NCI-H146 treated with DMSO at 0.1 percent for 48 hours (cell line): Measurements from ENCODE around the gene NEK4.

Source experiments
- DNase-seq: peaks from one replicate; lab custom pipeline; 2025; ENCODE audit not compliant: unreplicated experiment; lab: John Stamatoyannopoulos, UW

The NEK4 gene

DNA sequence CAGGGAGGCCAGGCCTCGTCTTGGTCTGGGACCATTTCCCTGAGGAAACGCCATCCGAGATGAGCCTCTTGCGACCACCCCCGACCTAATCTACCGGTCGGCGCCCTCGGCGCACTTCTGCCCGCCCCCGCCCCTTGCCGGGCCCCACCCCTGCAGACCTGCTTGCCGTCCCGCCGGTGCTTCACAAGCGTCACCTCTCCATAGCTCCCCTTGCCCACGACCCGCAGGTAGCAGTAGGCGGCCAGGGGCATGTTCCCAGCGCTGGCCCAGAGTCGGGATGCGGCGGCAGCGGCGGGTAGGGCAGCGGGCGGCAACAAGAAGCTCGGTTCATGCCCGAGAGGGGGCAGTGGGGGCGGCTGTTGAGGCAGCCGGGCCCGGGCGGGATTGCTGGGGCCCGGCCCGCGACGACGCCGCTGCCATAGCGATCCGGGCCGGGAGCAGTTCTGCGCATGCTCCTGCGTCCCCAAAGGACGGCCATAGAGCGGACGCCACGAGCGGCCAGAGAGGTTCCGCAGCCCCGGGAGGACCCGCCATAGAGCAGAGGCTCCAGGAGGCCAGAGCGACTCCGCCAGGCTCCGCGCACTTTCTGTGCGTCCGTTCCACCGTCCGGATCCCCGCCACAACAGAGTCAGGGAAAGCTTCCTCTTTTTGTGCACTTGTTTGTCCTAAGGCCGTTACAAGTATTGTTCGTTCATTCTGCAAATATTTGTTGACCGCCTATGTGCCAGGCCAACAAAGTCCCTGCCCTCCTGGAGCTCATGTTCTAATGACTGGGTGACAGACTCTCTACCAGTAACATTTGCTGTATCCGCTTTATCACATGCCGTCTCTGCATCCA lies at the start of gene NEK4:
TSS of gene NEK4 (minus strand) at position 445 of the 838 bp plus-strand sequence. CDS start at position 251, 194 bp downstream.
- DNase-seq = peak; percentile 69

DNA sequence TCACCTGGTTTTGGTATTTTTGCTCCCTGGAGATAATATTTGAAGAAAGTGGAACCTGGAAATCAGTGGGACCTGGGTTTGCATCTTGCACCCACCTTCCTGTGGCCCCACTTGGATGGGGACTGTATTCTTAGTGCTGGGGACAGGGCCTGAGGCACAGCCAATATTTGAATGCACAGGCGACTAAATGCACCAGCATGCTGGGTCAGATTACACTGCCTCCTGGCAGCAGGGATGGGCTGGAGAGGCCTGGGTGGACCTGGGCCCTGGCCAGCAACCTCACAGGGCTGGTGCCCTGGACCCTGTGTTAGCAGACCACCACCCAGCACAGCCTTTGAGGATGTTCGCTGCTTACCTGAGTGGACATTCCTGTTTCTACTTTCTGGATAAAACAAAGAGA lies 49.2 kb upstream of the NEK4 start:
- no peak for DNase-seq

DNA sequence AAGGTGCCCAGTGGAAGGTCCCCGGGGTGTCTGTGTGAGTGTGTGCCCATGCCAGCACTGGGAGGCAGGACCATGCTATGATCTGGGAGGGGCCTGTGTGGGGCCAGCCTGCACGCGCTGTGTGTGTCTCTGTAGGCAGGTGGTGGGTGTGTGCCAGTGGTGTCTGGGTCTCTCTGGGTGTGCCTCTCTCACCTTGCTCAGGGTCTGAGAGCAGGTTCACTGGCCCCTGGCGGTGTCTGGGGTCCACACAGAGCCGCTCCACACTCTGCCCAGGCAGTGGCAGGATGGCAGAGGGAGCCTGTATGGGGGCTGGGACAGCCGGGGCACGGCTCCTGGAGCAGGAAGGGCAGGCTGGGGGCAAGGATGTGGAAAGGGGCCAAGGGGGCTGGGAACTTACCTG lies 47.1 kb upstream of the NEK4 start:
- no peak for DNase-seq

DNA sequence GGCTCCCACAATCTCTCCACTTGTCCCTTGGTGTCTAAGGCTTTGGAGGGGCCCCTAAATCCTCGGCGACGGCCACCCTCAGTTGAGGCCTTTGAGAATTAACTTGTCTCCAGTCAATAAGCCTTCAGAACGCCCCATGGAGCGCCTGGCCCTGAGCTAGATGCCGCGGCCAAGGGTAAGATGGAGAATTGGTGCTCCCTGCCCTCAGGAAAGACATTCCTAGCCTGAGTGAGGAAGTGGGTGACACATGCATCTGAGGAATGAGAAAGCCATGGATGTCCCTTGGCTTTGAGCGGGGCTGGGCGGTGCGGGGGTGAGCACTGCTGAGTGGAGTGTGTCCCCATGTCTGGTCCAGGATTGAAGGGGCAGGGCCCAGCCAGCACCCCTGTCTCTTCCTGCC lies 46.5 kb upstream of the NEK4 start:
- no peak for DNase-seq

DNA sequence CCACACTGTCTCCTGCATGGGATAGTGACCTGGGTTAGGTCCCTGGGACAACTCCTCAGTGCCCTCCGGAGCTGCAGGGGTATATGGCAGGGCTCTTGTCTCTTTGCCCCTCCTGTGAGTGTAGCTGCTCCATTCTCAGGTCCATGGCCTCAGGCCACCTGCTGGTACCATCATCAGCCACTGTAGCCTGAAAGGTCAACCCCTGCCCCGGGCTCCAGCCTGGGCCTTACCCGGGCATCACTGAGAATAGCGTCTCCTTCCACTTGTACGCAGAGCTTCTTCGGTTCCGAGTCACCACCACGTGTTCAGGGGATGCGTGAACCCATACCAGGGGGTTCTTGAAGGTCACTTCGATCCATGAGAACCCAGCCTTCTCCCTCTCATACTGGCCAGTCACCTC lies 45.9 kb upstream of the NEK4 start:
- DNase-seq = no peak

DNA sequence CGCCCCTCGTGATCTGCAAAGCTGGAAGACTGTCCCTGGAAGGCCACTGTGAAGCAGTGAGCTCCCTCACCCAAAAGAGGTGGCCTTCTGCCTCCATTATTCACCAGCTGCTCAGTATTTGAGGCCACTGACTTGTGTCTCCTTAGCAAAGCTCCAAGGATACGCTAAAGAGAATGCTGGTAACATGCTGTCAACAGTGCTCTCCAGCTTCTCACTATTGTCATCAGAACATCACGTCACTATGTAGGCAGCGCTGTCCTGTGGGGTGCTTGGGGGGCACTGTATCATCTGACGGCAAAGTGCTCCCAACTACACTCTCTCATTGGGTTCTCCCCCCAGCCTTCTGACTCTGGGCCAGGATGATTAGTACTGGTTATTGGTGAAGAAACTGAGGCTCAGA lies 45.5 kb upstream of the NEK4 start:
- DNase-seq = no peak

DNA sequence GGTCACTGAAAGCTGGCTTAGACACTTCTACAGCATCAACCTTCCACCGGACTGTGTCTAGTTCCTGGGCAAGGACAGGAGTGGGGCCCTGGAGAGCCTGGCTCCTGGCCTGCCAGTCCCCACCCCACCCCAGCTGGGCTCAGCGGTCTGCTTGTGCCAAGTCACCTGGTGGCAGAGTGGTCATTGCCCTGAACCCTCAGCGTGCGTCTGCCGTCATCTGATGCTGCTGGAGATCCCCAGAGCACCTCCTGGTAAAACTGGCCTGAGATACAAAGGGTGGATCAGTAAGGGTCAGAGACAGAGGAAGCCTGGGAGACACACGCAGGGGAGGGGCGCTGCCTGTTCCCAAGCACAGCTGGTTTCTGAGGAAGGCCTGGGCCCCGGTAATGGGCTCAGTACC lies 43.1 kb upstream of the NEK4 start:
- DNase-seq = no peak

DNA sequence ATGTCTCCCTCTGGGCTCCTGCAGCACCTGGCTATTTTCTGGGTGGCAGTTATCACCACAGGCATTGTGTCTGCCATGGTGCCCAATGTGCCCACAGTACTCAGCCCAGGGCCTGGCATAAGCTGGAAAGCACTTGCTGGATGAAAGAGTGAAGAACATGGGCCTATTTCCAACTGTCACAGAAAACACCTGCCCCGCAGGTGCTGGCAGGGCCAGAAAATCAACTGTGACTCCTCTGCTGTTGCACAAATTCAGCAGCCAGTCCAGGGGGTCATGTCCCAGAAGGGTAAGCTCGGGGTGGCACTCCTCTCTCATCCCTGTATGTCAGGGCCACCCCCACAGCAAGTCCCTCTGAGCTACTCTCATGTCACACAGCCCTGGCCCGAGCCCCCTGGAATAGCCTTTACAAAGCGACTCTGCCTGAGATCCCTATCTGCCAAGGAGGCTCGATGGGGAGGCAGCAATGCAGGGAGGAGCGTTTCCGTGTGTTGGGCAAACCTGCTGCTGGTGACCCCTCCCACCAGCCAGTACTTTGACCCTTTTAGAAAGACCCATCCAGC lies 40.8 kb upstream of the NEK4 start:
- no peak for DNase-seq

DNA sequence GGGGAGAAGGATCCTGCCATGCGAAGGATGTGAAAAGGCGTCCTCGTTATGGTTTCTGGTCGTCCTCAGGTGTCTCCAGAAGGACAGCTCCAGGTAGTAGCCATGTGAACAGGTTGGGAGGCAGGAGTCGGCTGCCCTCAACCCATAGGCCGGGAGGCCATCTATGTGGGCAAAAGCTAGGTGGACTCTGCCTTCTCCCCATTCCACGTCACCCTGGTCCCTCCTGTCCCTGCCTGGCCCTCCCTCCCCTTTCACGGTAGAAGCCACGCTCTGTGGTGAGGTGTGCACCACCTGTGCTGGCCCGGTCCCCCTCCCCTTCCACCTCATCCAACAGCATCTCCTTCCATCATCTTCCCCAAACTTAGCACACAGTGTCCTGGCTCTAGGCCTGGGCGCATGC lies 40.2 kb upstream of the NEK4 start:
- DNase-seq = no peak

DNA sequence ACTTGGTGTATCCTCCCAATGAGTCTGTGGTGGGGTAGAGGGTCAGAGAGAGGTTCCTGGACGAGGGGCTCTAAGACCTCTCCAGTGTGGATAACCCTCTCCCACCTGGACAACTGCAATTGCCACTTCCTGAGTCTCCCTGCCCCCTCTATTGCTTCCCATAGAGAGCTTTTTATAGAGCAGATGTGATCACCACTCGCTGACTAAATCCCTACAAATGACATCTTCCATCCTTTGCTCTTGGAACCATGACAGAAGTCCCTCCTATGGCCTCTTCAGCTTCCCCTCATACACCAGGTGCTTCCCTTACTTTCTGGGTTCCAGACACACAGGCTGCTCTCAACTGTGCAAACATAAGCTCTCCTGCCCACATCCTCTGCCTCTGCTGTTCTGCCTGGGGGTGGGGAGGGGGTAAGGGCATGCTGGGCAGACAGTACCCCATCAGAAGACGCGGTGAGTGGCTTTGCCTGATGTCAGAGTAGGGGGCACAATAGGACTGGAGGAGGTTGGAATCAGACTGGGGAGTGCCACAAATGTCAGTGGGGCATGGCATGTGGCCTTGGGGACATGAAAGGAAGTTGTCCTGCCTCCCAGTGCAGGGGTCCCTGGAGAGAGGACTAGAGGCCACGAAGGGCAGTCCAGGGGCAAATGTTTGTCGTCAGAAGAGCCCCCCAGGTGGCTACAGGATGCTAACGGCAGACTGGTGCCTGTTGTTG lies 39.1 kb upstream of the NEK4 start:
- DNase-seq = no peak

DNA sequence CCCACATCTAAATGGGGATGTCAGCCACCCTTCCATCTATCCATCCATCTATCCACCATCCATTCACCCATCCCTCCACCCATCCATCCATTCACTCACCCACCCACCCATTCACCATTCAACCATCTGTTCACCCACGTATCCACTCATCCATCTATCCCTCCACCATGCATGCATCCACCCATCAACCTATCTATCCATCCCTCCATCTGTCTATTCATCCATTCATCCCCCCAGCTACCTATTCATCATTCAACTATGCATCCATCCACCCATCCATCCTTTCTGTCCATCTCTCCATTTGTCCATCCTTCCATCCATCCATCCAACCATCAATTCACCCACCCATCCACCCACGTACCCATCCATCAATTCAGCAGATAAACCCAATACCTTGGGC lies 38.4 kb upstream of the NEK4 start:
- DNase-seq = no peak

DNA sequence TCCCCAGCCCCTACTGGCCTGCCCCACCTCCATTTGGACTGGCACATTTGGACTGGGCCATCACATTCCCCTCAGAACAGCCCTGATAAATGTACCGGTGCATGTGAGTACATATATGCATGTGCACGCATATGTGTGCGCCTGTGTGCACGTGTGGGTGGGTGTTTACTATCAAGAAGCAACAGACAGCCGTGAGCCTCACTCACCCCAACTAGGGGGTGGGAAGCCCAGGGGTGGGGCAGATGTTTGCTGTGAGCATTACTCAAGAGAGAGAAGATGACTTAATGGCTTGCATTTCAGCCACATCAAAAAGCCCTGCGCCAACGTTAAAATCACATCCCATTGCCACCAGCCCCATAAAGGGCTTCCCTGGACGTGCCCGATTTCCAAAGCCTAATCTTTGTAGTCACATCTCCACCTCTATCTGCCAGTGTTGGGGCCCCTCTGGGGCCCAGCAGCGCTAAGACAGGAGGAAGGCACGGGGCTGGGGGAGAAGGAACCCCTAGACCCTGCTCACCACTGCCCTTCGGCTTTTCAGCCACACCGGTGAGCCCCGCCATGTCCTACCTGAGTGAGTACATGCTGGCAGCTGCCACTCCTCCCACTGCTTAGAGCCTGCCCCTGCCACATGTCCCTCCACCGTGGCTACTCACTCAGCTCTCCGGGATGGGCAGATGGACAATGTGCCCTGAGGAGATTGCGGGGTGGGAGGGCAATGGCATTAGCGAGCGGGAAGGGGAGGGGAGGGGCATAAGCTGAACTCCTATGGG lies 34.7 kb upstream of the NEK4 start:
- DNase-seq = no peak

DNA sequence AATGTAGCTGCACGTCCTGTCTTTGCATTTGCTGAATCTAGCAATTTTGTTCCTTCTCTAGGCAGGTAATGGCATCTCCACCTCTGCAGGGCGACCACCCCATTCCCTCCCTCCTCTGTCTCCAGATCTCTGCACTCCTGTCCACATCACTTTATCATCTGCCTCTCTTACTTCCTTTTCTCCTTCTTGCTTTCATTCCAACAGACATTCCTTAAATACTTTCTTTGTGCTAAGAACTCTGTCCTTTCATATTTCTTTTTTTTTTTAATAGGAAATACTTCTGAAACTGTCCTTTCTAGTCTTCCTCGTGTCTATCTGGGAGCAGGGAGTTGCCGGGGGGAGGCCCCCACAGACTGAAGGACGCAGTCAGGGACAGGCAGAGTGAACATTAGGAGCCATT lies 31.1 kb upstream of the NEK4 start:
- DNase-seq = no peak

DNA sequence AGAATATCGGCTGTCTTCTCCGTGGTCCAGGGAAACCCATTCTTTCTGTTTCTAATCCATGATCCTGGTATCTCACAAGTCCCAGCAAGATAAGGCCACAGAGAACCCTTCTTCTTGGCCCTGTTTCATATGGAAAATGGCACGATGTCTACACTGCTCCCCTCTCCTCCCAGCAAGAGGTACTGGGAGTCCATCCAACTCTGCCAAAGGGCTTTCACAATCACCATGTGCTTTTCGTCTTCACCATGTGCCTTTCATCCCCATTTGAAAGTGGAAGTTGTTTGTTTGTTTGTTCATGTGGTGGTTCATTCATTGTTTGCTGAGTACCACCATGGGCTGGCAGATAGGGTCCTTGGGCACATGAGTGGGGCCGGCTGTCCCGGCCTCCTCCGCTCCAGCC lies 29.3 kb upstream of the NEK4 start:
- DNase-seq = no peak

DNA sequence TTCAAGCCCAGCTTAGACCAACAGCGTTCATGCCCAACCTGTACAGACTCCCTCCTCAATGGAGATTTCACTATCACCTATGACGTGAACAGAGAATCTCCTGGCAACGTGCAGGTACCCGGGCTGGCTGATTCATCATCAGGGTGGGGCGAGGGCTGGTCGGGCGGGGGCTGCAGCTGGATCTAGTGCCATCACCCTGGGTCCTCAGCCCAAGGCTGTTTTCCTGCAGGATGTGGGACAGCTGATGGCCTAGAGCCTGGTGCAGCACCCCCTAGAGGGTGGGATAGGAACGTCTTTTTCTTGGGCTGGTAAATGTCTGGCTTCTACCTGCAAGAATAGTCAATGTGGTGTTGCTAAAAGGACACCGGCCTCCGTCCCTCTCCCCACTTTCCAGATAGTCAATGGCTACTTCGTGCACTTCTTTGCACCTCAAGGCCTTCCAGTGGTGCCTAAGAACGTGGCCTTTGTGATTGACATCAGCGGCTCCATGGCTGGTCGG lies 28.3 kb upstream of the NEK4 start:
- DNase-seq = no peak

DNA sequence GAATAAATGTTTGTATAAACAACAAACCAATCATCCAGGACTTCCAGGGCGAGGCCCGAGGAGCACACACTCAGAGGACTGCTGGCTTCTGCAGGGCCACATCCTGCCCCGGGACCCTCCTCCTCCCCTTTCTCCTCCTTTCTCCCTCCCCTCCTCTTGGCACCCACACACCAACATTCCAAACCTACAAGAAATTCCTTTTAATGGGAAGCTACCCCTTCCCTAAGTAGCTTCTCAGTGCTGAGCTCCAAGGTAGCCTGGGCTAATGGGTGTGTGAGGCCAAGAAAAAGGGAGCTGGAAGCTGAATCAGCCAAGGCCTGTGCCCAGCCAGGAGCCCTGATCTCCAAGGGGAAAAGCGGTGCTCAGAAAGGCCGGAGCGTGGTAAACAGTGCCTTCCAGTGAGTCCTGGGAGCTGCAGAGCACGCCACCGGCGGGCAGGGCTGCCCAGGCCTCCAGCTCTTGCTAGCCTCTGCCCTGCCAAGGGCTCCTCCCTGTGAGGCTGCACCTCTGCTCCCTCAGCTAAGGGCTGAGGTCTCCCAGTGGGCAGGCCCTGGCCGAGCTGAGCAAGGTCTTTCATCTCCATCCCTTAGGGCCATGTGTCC lies 27.7 kb upstream of the NEK4 start:
- no peak for DNase-seq

DNA sequence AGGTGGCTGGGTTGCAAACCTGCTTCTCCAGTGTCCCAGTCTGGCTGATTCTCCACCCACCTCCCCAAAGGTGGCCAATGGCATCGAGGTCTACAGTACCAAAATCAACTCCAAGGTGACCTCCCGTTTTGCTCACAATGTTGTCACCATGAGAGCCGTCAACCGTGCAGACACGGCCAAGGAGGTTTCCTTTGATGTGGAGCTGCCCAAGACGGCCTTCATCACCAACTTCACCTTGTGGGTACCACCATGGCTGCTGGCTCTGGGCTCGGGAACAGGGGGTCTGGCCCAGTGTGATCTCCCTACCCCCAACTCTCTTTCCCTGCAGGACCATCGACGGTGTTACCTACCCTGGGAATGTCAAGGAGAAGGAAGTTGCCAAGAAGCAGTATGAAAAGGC lies 25.7 kb upstream of the NEK4 start:
- no peak for DNase-seq

DNA sequence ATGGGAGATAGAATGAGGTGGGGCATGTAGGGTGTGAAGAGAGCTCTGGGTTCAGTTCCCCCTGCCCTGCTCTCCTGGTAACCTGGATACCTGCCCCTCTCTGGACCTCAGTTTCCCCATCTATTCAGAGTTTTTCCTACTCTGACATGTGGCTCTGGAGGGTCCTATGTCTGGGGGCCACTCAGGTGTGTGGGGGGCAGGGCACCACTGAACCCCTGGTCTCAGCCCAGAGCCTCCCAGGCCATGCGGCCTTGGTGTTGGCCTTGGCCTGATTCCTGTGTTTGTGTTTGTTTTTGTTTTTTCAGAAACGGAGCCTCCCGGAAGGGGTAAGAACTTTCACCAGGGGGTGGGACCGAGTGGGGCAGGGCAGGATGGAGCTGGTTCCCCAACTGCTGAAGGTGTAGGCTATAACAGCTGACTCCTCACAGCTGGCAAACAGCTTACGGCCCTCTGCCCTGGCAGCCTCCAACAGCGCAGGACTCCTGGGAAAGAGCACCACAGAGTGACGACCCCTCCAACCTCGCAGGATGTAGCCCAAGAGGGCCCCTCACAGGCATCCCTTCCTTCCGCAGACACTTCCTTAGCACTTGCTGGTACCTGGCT lies 24.7 kb upstream of the NEK4 start:
- DNase-seq = no peak

DNA sequence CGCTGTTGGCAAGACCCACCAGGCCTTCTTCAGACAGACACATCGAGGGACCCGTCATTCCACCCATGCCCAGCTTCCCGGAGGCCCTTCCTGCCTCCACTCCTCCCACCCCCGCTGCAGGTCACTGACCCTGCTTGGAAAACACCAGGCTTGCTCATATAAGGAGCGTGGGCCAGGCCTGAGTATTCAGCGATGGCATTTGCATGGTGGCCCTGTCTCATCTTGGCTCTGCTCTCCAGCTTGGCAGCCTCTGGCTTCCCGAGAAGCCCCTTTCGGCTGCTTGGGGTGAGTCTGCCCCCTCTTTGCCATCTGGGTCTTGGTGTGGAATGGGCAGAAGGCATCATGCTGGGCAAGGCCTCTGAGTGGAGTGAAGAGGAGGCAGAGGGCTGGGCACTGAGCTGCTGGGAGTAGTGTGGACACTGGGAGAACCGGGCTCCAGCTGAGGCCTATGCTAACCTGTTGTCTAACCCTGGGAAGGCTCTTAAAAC lies 23.9 kb upstream of the NEK4 start, which contains the start of gene ITIH3:
TSS of gene ITIH3 (plus strand) at position 185 of the 488 bp plus-strand sequence. CDS start at position 193, 8 bp downstream.
- DNase-seq = no peak
